Adrenal gland (tissue), 12 donors: ENCODE measurements around the gene AK5. TPM values are rescaled to one million over a fixed set of nuclear protein-coding genes. Genes with fewer than 3 reads are reported as not detected.

Source experiments
- DNase-seq, 7 donors: peaks; one replicate each; pipeline ENCODE4 v3.0.0-alpha.2; 2019 to 2020
- H3K27ac ChIP-seq, 5 donors: fragments of 200-600 bp; sonication (generic) in 4 of 5; 1 replicate in 3 of 5; 2 replicates in 2 of 5; pipeline versions ENCODE4 v1.5.1 to v1.8.0; 2016 to 2020; ENCODE audit warnings: mild to moderate bottlenecking in 1 of 5
- H3K27me3 ChIP-seq: fragments of 200-600 bp; 2 replicates; pipeline ENCODE4 v1.8.0; 2021
- H3K36me3 ChIP-seq, 2 donors: fragments of 200-600 bp; replicated peaks in 1 of 2; 1 replicate in 1 of 2; 2 replicates in 1 of 2; pipeline versions ENCODE4 v1.5.1 to v1.8.0; 2018 to 2022
- H3K4me1 ChIP-seq, 2 donors: fragments of 200-600 bp; replicated peaks in 1 of 2; 1 replicate in 1 of 2; 2 replicates in 1 of 2; pipeline versions ENCODE4 v1.5.1 to v1.8.0; 2018 to 2021
- H3K4me3 ChIP-seq, 4 donors: fragments of 200-600 bp; sonication (generic) in 3 of 4; one replicate each; pipeline ENCODE4 v1.5.1; 2016 to 2018
- H3K9me3 ChIP-seq, 3 donors: fragments of 200-600 bp; sonication (generic) in 1 of 3; replicated peaks in 1 of 3; 1 replicate in 2 of 3; 2 replicates in 1 of 3; pipeline versions ENCODE4 v1.5.1 to v1.8.0; 2016 to 2021
- POLR2A ChIP-seq, 2 donors: fragments of 450-650 bp; IDR thresholded peaks; one replicate each; pipeline ENCODE4 v1.6.1; 2017; ENCODE audit warnings: antibody characterized with exemption in 2 of 2, mild to moderate bottlenecking in 2 of 2, moderate library complexity in 1 of 2
- WGBS, 4 donors: extraction: QIAGEN DNeasy Blood & Tissue Kit in 2 of 4; methylation state at CpG; one replicate each; pipeline versions ENCODE4 v1.1.5 to v1.1.7; 2013 to 2017; 5-methylcytosine and 5-hydroxymethylcytosine counted together
- intact Hi-C, 2 donors: fragments of 100-400 bp; cut with DNase I; formaldehyde crosslinking; loops; one replicate each; pipeline versions ENCODE4 v1.14.1 to v1.15.0; 2022 to 2023
- polyA plus RNA-seq, 3 donors: library from polyadenylated mRNA; stranded (reverse); fragments of 200-250 nt in 2 of 3; fragments of 350-450 nt in 1 of 3; fragmentation: Illumina TruSeq in 1 of 3; extraction: RNeasy Lipid Tissue Mini Kit (QIAGEN cat#74804) in 1 of 3; gene quantifications; one replicate each; pipeline ENCODE4 v1.2.3, GENCODE V29; 2013 to 2014
- total RNA-seq, 9 donors: library from RNA; depleted of rRNA in 4 of 9; stranded (reverse); fragments of >200 nt in 4 of 9; fragments of 120-200 nt in 1 of 9; fragmentation: NEBNext Ultra II Directional in 1 of 9; extraction: Animal tissue kit (Norgen Biotek cat#: 25700) in 1 of 9; gene quantifications; one replicate each; pipeline versions ENCODE4 v1.1.0 to v1.2.4, GENCODE V29; 2013 to 2023
- TF ChIP-seq, protein P1 (sequence below), 6 experiments: fragments of 450-650 bp in 4 of 6; fragments of 200-600 bp in 2 of 6; sonication (generic) in 1 of 6; IDR thresholded peaks; 1 replicate in 5 of 6; 2 replicates in 1 of 6; pipeline versions ENCODE4 v1.5.1 to v1.8.0; 2016 to 2021; ENCODE audit warnings: antibody characterized with exemption in 6 of 6, mild to moderate bottlenecking in 2 of 6, moderate library complexity in 1 of 6
- donor health status: healthy with polysubstance abuse.
- donor health status: Bipolar disorder and iron deficiency.
- donor health status: DM: yes; HTN: yes; CAD: no.
- donor health status: DM: no; HTN: no; CAD: no.
- donor health status: DM: no; HTN: no; CAD: no.
- donor health status: DM: yes; HTN: yes; CAD: no.

The AK5 gene
- total and polyA plus RNA-seq, 12 donors, result 0.34 to 2.3 (median 1.1) TPM; not detected in 4

DNA sequence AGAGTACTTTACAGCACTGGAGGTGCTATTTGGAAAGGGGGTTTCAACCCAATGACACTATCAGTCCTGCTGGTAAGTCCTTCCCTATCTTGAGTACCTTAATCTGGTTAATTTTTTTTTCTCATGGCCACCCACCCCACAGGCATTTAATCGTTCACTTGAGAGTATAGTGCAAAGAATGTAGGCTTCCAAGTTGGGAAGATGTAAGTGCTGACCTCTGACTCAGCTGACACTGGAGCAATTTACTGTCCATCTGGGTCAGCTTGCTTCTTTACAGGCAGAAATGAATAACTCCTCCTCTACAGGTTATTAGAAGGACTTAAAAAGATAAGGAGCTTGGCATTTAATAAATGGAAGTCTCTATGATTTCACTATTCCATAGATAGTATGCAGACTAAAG lies 89.6 kb downstream of the AK5 start:
- Histone ChIP-seq H3K9me3 (no peaks in the 10 kb centered on the region), H3K36me3 (no peaks in the 10 kb centered on the region), H3K27ac (no peak overlapping the region), H3K27me3 (no peaks in the 10 kb centered on the region), H3K4me3 (no peak overlapping the region), H3K4me1 (no peaks in the 10 kb centered on the region)
- no peak for DNase-seq
- no peak for TF ChIP-seq POLR2A (IDR thresholded peaks at IDR 0.05)
- TF ChIP-seq, protein P1, sequence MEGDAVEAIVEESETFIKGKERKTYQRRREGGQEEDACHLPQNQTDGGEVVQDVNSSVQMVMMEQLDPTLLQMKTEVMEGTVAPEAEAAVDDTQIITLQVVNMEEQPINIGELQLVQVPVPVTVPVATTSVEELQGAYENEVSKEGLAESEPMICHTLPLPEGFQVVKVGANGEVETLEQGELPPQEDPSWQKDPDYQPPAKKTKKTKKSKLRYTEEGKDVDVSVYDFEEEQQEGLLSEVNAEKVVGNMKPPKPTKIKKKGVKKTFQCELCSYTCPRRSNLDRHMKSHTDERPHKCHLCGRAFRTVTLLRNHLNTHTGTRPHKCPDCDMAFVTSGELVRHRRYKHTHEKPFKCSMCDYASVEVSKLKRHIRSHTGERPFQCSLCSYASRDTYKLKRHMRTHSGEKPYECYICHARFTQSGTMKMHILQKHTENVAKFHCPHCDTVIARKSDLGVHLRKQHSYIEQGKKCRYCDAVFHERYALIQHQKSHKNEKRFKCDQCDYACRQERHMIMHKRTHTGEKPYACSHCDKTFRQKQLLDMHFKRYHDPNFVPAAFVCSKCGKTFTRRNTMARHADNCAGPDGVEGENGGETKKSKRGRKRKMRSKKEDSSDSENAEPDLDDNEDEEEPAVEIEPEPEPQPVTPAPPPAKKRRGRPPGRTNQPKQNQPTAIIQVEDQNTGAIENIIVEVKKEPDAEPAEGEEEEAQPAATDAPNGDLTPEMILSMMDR (IDR thresholded peaks at IDR 0.05), result no peak
- 32 to 41% (median 34%) methylated on average over 1 of the region's 1 CpG for WGBS, 4 donors
- intact Hi-C loops, result no loop called here

DNA sequence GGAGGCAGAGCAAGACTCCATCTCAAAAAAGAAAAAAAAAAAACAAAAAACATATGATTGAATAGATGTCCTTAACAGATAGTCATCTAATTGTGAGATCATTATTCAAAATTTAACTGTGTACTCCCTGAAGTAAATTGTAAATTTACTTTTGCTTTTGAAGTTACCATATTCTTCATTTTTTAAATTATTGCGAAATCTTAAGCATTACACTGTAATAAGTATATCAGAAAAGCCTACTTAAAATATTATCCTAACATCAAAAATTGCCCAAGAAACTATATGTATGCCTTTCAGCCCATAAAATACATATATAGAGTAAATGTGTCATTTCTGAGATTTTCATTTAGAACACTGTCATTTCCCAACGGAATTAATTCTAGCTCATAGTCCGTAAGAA lies 91.9 kb downstream of the AK5 start:
- H3K36me3 ChIP-seq, result no peaks in the 10 kb centered on the region
- H3K4me1 ChIP-seq, result no peaks in the 10 kb centered on the region
- no peaks in the 10 kb centered on the region for H3K9me3 ChIP-seq
- no peak overlapping the region for H3K4me3 ChIP-seq
- 78 to 93% (median 90%) methylated on average over 3 of the region's 3 CpGs for WGBS, 4 donors
- TF ChIP-seq, protein P1 (IDR thresholded peaks at IDR 0.05), result no peak
- no peak for TF ChIP-seq POLR2A (IDR thresholded peaks at IDR 0.05)
- intact Hi-C loops, result no loop called here
- DNase-seq, result no peak
- H3K27me3 ChIP-seq, result no peaks in the 10 kb centered on the region
- H3K27ac ChIP-seq, result no peak overlapping the region

DNA sequence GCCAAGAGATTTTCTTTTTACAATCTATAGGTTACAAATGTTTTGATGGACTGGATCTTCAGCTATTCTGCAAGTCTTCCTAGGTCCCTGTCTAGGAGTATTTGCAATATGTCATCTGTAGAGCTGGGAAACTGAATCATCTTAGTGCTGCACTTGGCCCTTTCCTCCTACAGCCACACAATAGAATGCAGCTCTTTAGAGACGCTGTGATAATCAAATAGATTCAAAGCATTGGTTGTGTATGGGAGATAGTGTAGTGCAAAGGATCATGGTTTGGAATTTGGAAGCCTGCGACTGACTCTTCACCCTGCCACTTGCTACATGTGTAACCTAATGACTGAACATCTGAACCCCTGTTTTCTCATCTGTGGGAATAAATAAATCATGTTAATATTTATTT lies 93.7 kb downstream of the AK5 start:
- Histone ChIP-seq H3K27me3 (no peaks in the 10 kb centered on the region), H3K4me3 (no peak overlapping the region), H3K36me3 (no peaks in the 10 kb centered on the region), H3K9me3 (no peaks in the 10 kb centered on the region), H3K4me1 (no peaks in the 10 kb centered on the region), H3K27ac (no peak overlapping the region)
- WGBS, 4 donors, result 47 to 61% (median 54%) methylated on average over 2 of the region's 2 CpGs
- intact Hi-C loops, result no loop called here
- no peak for TF ChIP-seq POLR2A (IDR thresholded peaks at IDR 0.05)
- TF ChIP-seq, protein P1 (IDR thresholded peaks at IDR 0.05), result no peak
- no peak for DNase-seq

DNA sequence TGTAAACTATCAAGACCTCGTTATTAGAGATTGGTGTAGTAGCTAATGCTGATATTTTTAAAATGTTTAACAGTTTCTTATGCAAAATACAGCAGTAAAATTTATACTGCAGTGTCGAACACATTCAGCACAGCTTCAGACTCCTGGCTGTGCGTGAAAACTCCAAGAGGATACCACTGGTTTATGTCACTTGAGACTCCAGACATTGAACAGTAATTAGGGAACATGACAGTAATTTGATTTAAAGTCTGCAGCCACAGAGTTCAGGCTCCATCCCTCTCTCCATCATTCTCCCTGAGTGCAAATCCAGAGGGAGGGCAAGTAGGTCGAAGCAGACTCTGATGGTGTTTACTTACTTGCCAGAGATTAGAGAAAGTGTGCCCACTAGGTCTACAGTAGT lies 94.2 kb downstream of the AK5 start:
- Histone ChIP-seq H3K9me3 (no peaks in the 10 kb centered on the region), H3K4me1 (no peaks in the 10 kb centered on the region), H3K27ac (no peak overlapping the region), H3K36me3 (no peaks in the 10 kb centered on the region), H3K27me3 (no peaks in the 10 kb centered on the region), H3K4me3 (no peak overlapping the region)
- 62 to 69% (median 67%) methylated on average over 4 of the region's 4 CpGs for WGBS, 4 donors
- no peak for TF ChIP-seq POLR2A (IDR thresholded peaks at IDR 0.05)
- TF ChIP-seq, protein P1 (IDR thresholded peaks at IDR 0.05), result no peak
- DNase-seq, result no peak
- intact Hi-C loops, result no loop called here
